HG02571 (cell line): ENCODE data around the gene SUMO1.

ENCODE experiments used
- ATAC-seq: cut with Tn5 transposase; IDR thresholded peaks from one replicate; pipeline ENCODE4 v1.9.1; 2021; ENCODE audit warnings: mild to moderate bottlenecking, moderate library complexity; ENCODE audit not compliant: unreplicated experiment

SUMO1 gene

DNA sequence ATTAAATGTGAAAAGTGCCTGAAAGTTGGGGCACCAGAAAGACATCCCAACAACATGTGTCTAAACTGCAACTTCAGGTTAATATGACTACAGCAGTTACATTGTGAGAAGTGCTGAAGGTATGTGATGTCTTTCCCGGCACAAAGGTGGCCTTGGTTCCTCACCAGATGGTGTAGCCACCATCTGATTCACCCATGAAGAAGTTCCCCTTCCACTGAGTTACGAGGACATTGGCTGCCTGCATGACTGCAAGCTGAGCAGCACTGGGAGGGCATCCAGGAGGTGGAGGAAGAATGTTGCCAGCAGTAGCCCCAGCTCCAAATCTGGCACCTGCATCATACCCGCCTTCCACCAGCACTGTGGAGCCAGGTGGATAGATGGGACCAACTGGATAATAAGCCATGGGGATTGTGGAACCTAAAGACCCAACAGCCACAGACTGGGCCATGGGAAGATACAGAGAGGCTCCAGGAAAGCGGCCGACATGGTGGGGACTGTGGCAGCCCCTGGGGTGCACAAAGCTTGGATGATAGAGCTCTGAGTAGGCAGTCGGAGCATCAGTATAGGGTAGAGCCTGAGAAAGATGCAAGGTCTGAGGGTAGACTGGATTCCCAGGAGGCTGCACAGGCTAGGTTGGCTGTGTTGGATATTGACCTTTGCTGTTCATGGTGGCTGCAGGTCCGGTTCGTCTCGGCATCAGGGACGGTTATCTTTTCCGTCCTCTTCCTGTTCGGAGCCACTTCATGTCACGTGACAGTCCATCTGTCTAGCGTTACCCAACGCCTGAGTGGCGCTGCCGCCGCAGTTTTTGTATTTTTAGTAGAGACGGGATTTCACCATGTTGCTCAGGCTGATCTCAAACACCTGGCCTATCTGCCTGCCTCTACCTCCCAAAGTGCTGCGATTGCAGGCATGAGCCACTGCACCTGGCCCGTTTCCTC is 36.9 kb downstream of the SUMO1 start:
- ATAC-seq = no peak

- ATAC-seq = no peak
These were observed 41.7 kb downstream of the SUMO1 start for GRCh38 chr2:202196727-202197126.

- no peak for ATAC-seq
These were observed 44.0 kb downstream of the SUMO1 start for GRCh38 chr2:202194418-202194817.

- ATAC-seq = no peak
These were observed 44.5 kb downstream of the SUMO1 start for GRCh38 chr2:202193881-202194353.

DNA sequence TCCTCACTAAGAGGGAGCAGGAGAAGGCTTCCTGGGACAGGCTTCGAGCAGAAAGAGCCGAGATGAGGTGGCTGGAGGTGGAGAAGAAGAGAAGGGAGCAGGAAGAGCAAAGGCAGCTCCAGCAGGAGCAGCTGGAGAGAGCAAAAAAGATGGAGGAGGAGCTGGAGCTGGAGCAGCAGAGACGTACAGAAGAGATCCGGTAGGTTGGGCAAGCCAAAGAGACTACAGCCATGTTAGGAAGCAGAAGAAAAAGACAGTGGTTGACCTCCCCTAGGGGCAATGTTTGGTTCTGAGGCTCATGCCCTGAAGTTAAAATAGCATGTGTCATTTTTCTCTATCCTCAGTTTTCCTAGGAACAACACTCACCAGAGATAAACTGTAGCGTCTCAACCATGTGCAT is 45.1 kb downstream of the SUMO1 start:
- ATAC-seq = no peak

GRCh38 chr2:202187570-202187969 is 50.8 kb downstream of the SUMO1 start:
- ATAC-seq = no peak

DNA sequence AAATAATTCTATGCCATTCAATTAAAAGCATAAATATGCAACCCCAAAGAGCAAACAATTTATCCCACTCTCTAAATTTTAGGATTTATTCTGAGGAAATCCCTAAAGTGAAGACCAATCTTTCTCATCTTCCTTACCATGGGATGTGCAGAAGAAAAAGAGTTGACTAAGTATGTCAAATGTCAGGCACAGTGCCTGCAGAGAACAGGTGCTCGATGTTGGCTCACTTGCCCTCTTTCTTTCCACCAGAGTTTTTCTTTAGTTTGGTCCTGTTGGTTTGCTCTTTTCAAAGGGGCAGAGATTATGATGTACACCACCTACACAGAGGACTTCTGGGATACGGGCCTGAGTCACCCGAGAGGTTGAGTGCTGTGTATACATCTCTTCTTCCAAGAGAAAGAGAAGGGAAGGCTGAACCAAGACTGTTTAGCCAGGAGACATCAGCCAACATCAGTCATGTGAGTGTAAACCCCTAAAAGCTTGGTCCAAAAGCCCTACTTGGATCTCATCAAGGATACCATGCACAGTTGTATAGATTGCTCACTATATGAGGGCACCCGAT is 51.7 kb downstream of the SUMO1 start:
- no peak for ATAC-seq

- no peak for ATAC-seq
These were observed 53.2 kb downstream of the SUMO1 start for GRCh38 chr2:202185156-202185555.

- ATAC-seq = no peak
These were observed 53.8 kb downstream of the SUMO1 start for GRCh38 chr2:202184557-202184956.

- no peak for ATAC-seq
These were observed 59.9 kb downstream of the SUMO1 start for GRCh38 chr2:202178346-202178958.

DNA sequence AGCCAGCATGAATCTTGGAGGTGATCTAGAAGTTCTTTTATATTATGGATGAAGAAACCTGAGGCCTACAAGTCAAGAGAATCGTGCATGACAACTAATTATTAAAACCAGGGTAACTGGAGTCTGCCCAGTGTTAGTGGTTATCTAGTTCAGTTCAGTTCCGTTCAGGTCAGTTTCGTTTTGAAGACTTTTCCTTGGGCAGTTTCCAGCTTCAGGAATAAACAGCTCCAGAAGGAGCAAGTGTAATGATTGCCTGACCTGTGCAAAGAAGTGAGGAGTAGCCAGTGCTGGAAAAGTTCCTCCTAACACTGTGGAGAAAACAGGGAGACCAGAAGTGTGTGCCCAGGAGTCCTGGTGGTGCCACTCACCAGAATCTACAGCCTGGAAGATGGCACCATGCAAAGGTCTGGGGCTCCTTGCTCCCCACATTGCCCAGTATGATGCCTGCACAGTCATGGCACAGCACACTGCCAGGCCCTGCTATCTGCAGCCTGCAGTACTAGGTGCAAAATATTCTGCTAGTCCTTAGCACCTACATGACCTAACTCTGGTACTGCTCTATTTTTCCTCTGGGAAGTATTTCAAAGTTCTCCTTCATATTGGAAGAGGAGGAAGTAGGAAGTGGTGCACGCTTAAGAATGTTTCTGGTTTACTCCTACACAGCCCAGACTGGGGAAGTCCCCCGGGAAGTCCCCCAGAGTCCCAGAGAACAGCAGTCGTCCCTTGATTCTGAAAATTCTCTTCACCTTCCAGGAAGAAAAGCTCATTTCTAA is 65.8 kb downstream of the SUMO1 start:
- ATAC-seq = peak; percentile 81

DNA sequence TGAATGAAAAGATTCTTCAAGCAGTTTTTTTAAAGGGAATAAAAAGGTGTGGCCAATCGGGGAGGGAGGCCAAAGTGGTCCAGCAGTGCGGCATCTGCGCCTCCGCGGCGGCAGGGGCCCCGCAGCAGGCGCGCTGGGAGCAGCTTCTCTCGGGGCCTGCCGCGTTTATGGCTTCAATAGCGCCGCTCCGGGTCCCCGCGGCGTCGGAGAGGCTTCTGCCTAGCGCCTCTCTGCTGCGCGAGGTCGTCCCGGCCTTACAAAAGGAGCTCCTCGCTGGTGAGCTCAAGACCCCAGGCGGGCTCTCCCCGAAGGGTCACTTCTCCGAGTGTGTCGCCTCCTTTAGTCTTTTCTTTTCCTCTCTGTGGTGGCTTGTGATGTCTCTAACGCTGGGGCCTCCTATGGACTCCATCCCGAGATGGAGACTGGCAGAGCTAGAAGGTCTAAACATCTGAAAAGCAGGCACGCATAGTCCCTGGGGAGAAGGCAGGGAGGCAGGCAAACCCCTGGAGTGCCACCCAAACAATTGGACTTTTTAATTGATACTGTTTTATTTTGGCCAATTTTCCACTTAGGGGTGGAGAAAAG is 67.1 kb downstream of the SUMO1 start:
- no peak for ATAC-seq

DNA sequence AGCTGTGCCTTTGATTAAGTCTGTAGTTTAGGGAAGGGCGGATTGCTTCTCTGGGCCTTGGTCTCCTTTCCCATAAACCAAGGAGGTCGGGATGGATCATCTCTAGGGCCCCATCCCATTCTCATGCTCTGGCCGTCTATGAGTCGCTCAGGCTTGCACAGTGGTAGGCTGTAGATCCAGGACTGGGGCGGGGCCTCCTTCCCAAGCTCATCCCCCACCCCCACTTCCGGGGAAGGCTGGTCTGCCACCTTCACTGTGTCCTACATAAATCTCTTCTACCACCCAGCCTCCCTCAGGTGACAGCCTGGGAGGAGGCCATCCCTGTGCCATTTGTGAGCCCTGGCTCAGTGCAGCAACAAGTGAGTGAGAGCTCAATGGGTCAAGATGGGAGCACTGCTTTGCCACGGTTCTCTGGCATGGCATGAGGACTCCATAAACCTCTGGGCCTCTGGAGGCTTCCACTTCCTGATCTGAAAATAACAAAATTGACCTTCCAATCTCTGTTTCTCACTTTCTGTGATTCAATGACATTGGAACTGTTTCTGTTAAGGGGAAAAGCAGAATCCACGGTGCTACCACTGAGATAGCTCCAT is 68.5 kb downstream of the SUMO1 start:
- no peak for ATAC-seq

DNA sequence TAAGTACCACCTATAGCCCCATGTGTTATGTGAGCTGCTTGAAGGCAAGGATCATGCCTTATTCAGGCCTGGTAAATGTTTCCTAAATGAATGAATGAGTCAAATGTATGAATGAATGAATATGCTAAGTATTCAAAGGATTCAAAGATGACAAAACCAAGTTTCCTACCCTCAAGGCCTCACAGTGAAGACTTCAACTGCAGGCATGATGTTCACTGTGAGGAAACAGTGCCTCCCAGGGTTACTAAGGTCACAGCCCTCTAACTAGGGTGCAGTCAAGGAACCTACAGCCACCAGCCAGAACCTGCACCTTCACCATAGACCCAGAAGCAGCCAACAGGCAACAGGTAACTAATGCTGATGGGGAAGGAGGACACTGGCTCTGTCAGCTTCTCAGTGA is 69.3 kb downstream of the SUMO1 start:
- no peak for ATAC-seq

GRCh38 chr2:202165945-202166344 is 72.5 kb downstream of the SUMO1 start:
- ATAC-seq = no peak

DNA sequence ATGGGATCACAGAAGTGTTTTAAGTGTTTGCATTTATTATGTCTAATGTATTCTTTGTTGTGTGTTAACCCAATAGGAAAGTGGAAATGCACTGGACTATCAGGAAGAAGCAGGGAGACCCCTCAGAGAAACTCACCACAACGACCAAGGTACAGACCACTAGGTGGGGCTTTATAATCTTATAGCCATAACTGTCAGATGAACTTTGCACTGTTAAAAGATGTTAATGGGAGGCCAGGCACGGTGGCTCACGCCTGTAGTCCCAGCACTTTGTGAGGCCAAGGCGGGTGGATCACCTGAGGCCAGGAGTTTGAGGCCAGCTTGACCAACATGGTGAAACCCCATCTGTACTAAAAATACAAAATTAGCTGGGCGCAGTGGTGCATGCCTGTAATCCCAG is 73.2 kb downstream of the SUMO1 start:
- no peak for ATAC-seq

DNA sequence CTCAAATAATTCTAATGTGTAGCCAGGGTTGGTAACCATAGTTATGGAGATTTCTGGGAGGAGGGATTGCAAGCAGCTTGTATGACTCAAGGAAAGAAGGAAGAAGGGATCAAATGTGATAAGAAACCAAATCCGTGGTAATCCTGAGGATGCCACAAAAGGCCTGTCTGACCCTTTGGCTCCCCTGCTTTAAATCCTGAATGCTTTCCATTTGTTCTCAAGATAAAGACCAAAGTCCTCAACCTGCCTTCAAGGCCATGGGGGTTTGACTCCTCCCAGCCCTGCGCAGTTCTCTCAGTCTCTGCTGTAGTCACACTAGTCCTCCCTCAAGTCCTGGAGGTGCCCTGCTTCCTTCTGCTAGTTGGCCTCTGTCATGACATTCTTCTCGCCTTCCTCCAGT is 74.0 kb downstream of the SUMO1 start:
- no peak for ATAC-seq

DNA sequence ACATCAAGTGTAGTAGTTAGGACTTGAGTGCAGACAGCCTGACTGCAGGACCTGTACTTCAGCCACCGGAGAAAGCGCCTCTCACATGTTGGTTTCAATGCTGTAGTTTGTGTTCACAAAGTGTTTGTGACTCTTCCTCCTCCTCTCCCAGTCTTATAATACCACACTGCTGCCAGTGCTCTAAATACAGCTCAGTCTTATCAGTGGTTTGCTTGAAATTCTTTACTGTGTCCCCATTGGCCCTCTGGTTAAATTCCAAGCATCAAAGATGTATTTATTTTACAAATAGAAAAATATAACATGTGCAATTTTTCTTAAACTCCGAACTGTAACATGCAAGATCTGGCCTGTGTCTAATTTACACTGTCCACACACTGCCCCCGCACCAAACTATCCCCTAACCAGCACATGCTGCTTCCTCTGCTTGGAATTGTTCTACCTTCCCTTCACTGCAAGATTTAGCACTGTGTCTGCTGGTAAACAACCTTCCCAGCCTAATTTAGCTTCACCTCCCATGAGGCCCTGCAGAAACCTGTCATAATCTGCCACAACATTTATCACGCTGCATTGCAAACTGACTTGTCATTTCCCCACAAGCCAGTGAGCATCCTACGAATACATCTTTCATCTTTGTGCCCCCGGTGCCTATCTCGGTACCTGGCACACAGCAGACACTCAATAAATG is 77.1 kb downstream of the SUMO1 start:
- ATAC-seq = no peak

DNA sequence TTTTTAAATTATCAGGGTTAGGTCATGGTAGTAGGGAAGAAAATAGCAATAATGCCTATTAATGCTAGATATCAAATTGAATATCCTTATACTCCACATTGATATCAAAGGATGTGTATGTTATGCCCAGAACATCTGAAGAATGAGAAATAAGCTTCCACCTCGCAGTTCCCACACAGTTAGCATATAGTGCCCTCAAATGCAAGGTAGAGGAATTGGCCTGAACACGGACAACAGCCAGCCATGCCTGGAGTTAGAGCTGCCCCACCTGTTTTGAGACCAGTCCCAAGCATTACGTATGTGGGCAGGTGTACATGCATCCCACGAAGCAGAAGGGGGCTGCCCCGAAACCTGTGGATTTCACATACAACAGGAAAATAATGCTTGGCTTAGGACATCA is 79.6 kb downstream of the SUMO1 start:
- no peak for ATAC-seq
